Measurements from ENCODE around the gene TLNRD1. TPM values are rescaled to one million over a fixed set of nuclear protein-coding genes. Genes with fewer than 3 reads are reported as not detected.

TLNRD1 gene
- total RNA-seq, 4 donors from 2014 or later, result 11.8 to 25.5 (median 19.4) TPM

- WGBS, 2 donors, result 96% methylated on average over 3 of the region's 3 CpGs
- no peaks in the 10 kb centered on the region for H3K36me3 ChIP-seq
- no peaks in the 10 kb centered on the region for H3K27me3 ChIP-seq
- H3K4me1 ChIP-seq, result no peaks in the 10 kb centered on the region
- TF ChIP-seq CTCF (IDR thresholded peaks at IDR 0.05), result no peak
- no peak for TF ChIP-seq POLR2A (IDR thresholded peaks at IDR 0.05)
- intact Hi-C loops (cut with DNase I), result no loop called here
- H3K4me3 ChIP-seq (replicated peaks in 1 of 3), result no peak overlapping the region
- no peak overlapping the region for H3K27ac ChIP-seq
- DNase-seq, result no peak
- H3K9me3 ChIP-seq, result no peaks in the 10 kb centered on the region
These were observed 47.2 kb downstream of the TLNRD1 start for GRCh38 chr15:81047928-81048327.

GRCh38 chr15:81049835-81050234, 49.1 kb downstream of the TLNRD1 start:
- TF ChIP-seq POLR2A (IDR thresholded peaks at IDR 0.05) (no peak), CTCF (IDR thresholded peaks at IDR 0.05) (no peak)
- Histone ChIP-seq H3K4me1 (no peaks in the 10 kb centered on the region), H3K27ac (no peak overlapping the region), H3K4me3 (replicated peaks in 1 of 3) (no peak overlapping the region), H3K27me3 (no peaks in the 10 kb centered on the region), H3K9me3 (no peaks in the 10 kb centered on the region), H3K36me3 (no peaks in the 10 kb centered on the region)
- 80 to 85% methylated on average over 4 of the region's 4 CpGs for WGBS, 2 donors
- intact Hi-C loops (cut with DNase I), result no loop called here
- DNase-seq, result no peak

GRCh38 chr15:81050259-81050658, 49.5 kb downstream of the TLNRD1 start:
- Histone ChIP-seq H3K4me1 (no peaks in the 10 kb centered on the region), H3K4me3 (replicated peaks in 1 of 3) (no peak overlapping the region), H3K27ac (no peak overlapping the region), H3K9me3 (no peaks in the 10 kb centered on the region), H3K27me3 (no peaks in the 10 kb centered on the region), H3K36me3 (no peaks in the 10 kb centered on the region)
- no peak for DNase-seq
- TF ChIP-seq CTCF (IDR thresholded peaks at IDR 0.05), result no peak
- TF ChIP-seq POLR2A (IDR thresholded peaks at IDR 0.05), result no peak
- intact Hi-C loops (cut with DNase I), result no loop called here

- H3K27ac ChIP-seq, result no peak overlapping the region
- no peak overlapping the region for H3K4me3 ChIP-seq (replicated peaks in 1 of 3)
- TF ChIP-seq CTCF (IDR thresholded peaks at IDR 0.05), result no peak
- no peak for TF ChIP-seq POLR2A (IDR thresholded peaks at IDR 0.05)
- no peak for DNase-seq
- no peaks in the 10 kb centered on the region for H3K4me1 ChIP-seq
- 88 to 93% methylated on average over 4 of the region's 4 CpGs for WGBS, 2 donors
- intact Hi-C loops (cut with DNase I), result no loop called here
- no peaks in the 10 kb centered on the region for H3K36me3 ChIP-seq
- no peaks in the 10 kb centered on the region for H3K27me3 ChIP-seq
- H3K9me3 ChIP-seq, result no peaks in the 10 kb centered on the region
These were observed 50.1 kb downstream of the TLNRD1 start for GRCh38 chr15:81050805-81051204.

GRCh38 chr15:81052046-81052445, 51.3 kb downstream of the TLNRD1 start:
- no peak overlapping the region for H3K27ac ChIP-seq
- no peak overlapping the region for H3K4me3 ChIP-seq (replicated peaks in 1 of 3)
- H3K4me1 ChIP-seq, result no peaks in the 10 kb centered on the region
- H3K36me3 ChIP-seq, result no peaks in the 10 kb centered on the region
- WGBS, 2 donors, result 39 to 40% methylated on average over 2 of the region's 2 CpGs
- H3K27me3 ChIP-seq, result no peaks in the 10 kb centered on the region
- DNase-seq, result no peak
- no peaks in the 10 kb centered on the region for H3K9me3 ChIP-seq
- no peak for TF ChIP-seq CTCF (IDR thresholded peaks at IDR 0.05)
- no peak for TF ChIP-seq POLR2A (IDR thresholded peaks at IDR 0.05)
- intact Hi-C loops (cut with DNase I), result no loop called here

Data from thyroid gland (tissue), 4 donors.